ENCODE data around the gene MDFIC. TPM values are rescaled to one million over a fixed set of nuclear protein-coding genes. Genes with fewer than 3 reads are reported as not detected.

The MDFIC gene
- total and polyA plus RNA-seq, 2 donors from 2014 or later = 9.8 to 32.9 TPM

DNA sequence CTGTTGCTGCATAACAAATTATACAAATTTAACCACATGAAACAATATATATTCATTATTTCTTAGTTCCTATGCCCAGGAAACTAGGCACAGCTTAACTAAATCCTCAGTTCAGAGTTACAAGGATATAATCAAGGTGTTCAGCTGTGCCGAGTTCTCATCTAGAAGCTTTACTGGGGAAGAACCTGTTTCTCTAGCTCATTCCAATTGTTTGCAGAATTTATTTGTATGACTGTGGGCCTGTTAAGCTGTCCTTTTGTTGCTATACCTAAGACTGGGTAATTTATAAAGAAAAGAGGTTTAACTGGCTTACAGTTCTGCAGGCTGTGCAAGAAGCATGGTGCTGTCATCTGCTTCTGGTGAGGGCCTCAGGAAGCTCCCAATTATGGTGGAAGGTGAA is 21.8 kb upstream of the MDFIC start:
- FAIRE-seq = no peak

GRCh38 chr7:114901771-114902170 is 20.1 kb upstream of the MDFIC start:
- Histone ChIP-seq H3K36me3 (ENCODE audit: control insufficient read depth in 2 of 3, insufficient read depth in 3 of 3, low read length in 3 of 3) (no peaks in the 10 kb centered on the region), H3K9ac (ENCODE audit: low read length in 3 of 3) (no peak overlapping the region), H3K27me3 (ENCODE audit: control insufficient read depth, insufficient read depth, low read length) (no peaks in the 10 kb centered on the region), H3K4me3 (ENCODE audit: low read length in 3 of 3) (no peak overlapping the region), H3K4me1 (ENCODE audit: control insufficient read depth in 2 of 3, insufficient read depth in 2 of 3, low read depth in 1 of 3, low read length in 3 of 3) (no peaks in the 10 kb centered on the region), H3K9me3 (ENCODE audit: control insufficient read depth in 2 of 3, insufficient read depth in 1 of 3, low read length in 3 of 3) (no peaks in the 10 kb centered on the region), H3K27ac (ENCODE audit: low read depth in 2 of 2, low read length in 2 of 2) (no peak overlapping the region)
- no peak for TF ChIP-seq CTCF (IDR thresholded peaks at IDR 0.05; ENCODE audit: borderline replicate concordance, extremely low read depth, insufficient read depth)
- no peak for DNase-seq
- intact Hi-C loops (cut with DNase I) = no loop called here
- FAIRE-seq = no peak

More for the DNA sequence above, 21.8 kb upstream of the MDFIC start:
- TF ChIP-seq CTCF (IDR thresholded peaks at IDR 0.05; ENCODE audit: borderline replicate concordance, extremely low read depth, insufficient read depth) = no peak
- H3K36me3 ChIP-seq (ENCODE audit: control insufficient read depth in 2 of 3, insufficient read depth in 3 of 3, low read length in 3 of 3) = no peaks in the 10 kb centered on the region
- intact Hi-C loops (cut with DNase I) = no loop called here
- H3K9ac ChIP-seq (ENCODE audit: low read length in 3 of 3) = no peak overlapping the region
- H3K9me3 ChIP-seq (ENCODE audit: control insufficient read depth in 2 of 3, insufficient read depth in 1 of 3, low read length in 3 of 3) = no peaks in the 10 kb centered on the region
- H3K27me3 ChIP-seq (ENCODE audit: control insufficient read depth, insufficient read depth, low read length) = no peaks in the 10 kb centered on the region
- H3K4me1 ChIP-seq (ENCODE audit: control insufficient read depth in 2 of 3, insufficient read depth in 2 of 3, low read depth in 1 of 3, low read length in 3 of 3) = no peaks in the 10 kb centered on the region
- H3K27ac ChIP-seq (ENCODE audit: low read depth in 2 of 2, low read length in 2 of 2) = no peak overlapping the region
- DNase-seq = no peak
- no peak overlapping the region for H3K4me3 ChIP-seq (ENCODE audit: low read length in 3 of 3)

DNA sequence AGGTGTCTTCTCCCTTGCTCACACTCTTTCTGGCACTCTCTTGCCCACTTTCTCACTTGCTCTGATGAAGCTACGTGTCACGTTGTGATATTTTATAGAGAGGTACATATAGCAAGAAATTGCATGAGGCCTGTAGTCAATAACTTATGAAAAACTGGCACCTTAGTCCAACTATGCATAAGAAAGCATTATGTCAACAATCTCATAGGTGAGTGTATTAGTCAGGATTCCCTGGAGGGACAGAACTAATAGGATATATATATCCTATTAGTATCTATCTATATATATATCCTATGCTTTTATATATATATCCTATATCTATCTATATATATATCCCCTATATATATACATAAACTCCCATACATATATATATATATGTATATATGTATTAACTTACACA is 18.8 kb upstream of the MDFIC start:
- Histone ChIP-seq H3K4me3 (ENCODE audit: low read length in 3 of 3) (no peak overlapping the region), H3K9me3 (ENCODE audit: control insufficient read depth in 2 of 3, insufficient read depth in 1 of 3, low read length in 3 of 3) (no peaks in the 10 kb centered on the region), H3K27ac (ENCODE audit: low read depth in 2 of 2, low read length in 2 of 2) (no peak overlapping the region), H3K4me1 (ENCODE audit: control insufficient read depth in 2 of 3, insufficient read depth in 2 of 3, low read depth in 1 of 3, low read length in 3 of 3) (no peaks in the 10 kb centered on the region), H3K27me3 (ENCODE audit: control insufficient read depth, insufficient read depth, low read length) (no peaks in the 10 kb centered on the region), H3K36me3 (ENCODE audit: control insufficient read depth in 2 of 3, insufficient read depth in 3 of 3, low read length in 3 of 3) (no peaks in the 10 kb centered on the region), H3K9ac (ENCODE audit: low read length in 3 of 3) (no peak overlapping the region)
- no peak for TF ChIP-seq CTCF (IDR thresholded peaks at IDR 0.05; ENCODE audit: borderline replicate concordance, extremely low read depth, insufficient read depth)
- no peak for FAIRE-seq
- intact Hi-C loops (cut with DNase I) = no loop called here
- DNase-seq = no peak

- Histone ChIP-seq H3K36me3 (ENCODE audit: control insufficient read depth in 2 of 3, insufficient read depth in 3 of 3, low read length in 3 of 3) (no peaks in the 10 kb centered on the region), H3K27me3 (ENCODE audit: control insufficient read depth, insufficient read depth, low read length) (no peaks in the 10 kb centered on the region), H3K4me3 (ENCODE audit: low read length in 3 of 3) (no peak overlapping the region), H3K27ac (ENCODE audit: low read depth in 2 of 2, low read length in 2 of 2) (no peak overlapping the region), H3K9ac (ENCODE audit: low read length in 3 of 3) (no peak overlapping the region), H3K9me3 (ENCODE audit: control insufficient read depth in 2 of 3, insufficient read depth in 1 of 3, low read length in 3 of 3) (no peaks in the 10 kb centered on the region), H3K4me1 (ENCODE audit: control insufficient read depth in 2 of 3, insufficient read depth in 2 of 3, low read depth in 1 of 3, low read length in 3 of 3) (no peaks in the 10 kb centered on the region)
- intact Hi-C loops (cut with DNase I) = no loop called here
- DNase-seq = no peak
- no peak for TF ChIP-seq CTCF (IDR thresholded peaks at IDR 0.05; ENCODE audit: borderline replicate concordance, extremely low read depth, insufficient read depth)
- no peak for FAIRE-seq
Observed at GRCh38 chr7:114910787-114911186, 11.1 kb upstream of the MDFIC start.
